Right atrium auricular region (tissue), 2 donors: ENCODE measurements around the gene PDGFA. TPM values are rescaled to one million over a fixed set of nuclear protein-coding genes. Genes with fewer than 3 reads are reported as not detected.

Experiments used
- DNase-seq: peaks from one replicate; pipeline ENCODE4 v3.0.0-alpha.2; 2019; ENCODE audit warnings: low spot score
- H3K27ac ChIP-seq, 2 donors: fragments of 200-600 bp; sonication (generic); 1 replicate in 1 of 2; 2 replicates in 1 of 2; pipeline ENCODE4 v1.5.1; 2016 to 2019
- H3K27me3 ChIP-seq, 2 donors: fragments of 200-600 bp; sonication (generic); one replicate each; pipeline versions ENCODE4 v1.5.1 to v1.6.0; 2017 to 2019
- H3K36me3 ChIP-seq: fragments of 200-600 bp; sonication (generic); one replicate; pipeline ENCODE4 v1.5.1; 2016
- H3K4me1 ChIP-seq, 2 donors: fragments of 200-600 bp; sonication (generic); one replicate each; pipeline versions ENCODE4 v1.5.1 to v1.6.0; 2017 to 2019
- H3K4me3 ChIP-seq, 2 donors: fragments of 200-600 bp; sonication (generic); 1 replicate in 1 of 2; 2 replicates in 1 of 2; pipeline ENCODE4 v1.5.1; 2017 to 2019; ENCODE audit warnings: mild to moderate bottlenecking in 1 of 2, moderate library complexity in 1 of 2
- H3K9me3 ChIP-seq, 2 donors: fragments of 200-600 bp; sonication (generic); one replicate each; pipeline ENCODE4 v1.5.1; 2019
- total RNA-seq, 2 donors: library from RNA; depleted of rRNA; stranded (reverse); fragments of >200 nt; gene quantifications; one replicate each; pipeline ENCODE4 v1.1.0, GENCODE V29; 2016
- TF ChIP-seq, protein P1 (sequence below), 2 donors: fragments of 200-600 bp; sonication (generic); IDR thresholded peaks; one replicate each; pipeline ENCODE4 v1.5.1; 2019; ENCODE audit warnings: antibody characterized with exemption in 2 of 2

The PDGFA gene
- total RNA-seq, 2 donors from 2014 or later = 31.8 to 34.2 TPM

DNA sequence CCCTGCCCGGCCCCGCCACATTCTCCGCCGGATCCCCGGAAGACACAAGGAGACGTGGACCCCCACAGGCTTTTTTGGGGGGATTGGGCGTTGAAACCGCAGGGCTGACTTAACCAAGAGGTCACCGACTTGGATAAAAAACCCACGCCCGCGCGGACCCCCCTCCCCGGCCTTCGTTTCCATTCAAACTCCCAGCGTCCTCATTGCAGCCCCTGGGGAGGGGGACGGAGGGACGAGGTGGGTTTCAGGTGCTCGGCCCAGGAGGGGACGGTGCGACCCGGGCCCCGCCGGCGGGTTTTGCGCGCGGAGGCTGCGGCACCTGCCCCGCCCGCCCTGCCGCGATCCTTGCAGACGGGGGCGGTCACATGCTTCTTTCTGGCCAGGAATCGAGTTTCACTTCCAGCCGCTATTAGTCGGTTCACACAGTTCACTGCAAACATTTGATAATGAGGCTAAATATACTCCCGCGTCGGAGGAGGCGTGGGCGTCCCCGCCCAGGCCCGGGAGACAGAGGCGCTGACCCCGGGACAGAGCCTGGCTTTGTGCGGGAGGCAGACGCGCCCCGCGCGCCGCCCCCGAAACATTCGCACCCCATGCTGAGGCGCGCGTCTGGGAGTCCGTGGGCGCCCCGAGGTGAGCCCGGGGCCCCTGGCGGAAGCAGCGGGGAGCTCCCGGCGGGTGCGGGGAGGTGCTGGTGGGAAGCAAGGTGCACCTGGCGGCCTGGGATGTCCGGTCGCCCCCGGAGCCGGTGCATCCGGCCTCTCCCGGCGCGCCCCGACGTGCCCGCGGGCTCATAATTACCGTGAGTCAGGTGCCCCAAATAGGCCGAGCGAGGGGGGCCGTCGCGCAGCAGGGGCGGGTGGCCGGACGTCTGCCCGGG, 2.7 kb upstream of the PDGFA start:
- H3K27me3 ChIP-seq = no peaks in the 10 kb centered on the region
- no peaks in the 10 kb centered on the region for H3K36me3 ChIP-seq
- peak overlapping the region; percentile 42 to 60 for H3K4me3 ChIP-seq
- H3K27ac ChIP-seq = peak overlapping the region; percentile 89 to 90
- peaks cover 0 to 53% of the 10 kb centered on the region in 2 donors for H3K4me1 ChIP-seq
- TF ChIP-seq, protein P1, sequence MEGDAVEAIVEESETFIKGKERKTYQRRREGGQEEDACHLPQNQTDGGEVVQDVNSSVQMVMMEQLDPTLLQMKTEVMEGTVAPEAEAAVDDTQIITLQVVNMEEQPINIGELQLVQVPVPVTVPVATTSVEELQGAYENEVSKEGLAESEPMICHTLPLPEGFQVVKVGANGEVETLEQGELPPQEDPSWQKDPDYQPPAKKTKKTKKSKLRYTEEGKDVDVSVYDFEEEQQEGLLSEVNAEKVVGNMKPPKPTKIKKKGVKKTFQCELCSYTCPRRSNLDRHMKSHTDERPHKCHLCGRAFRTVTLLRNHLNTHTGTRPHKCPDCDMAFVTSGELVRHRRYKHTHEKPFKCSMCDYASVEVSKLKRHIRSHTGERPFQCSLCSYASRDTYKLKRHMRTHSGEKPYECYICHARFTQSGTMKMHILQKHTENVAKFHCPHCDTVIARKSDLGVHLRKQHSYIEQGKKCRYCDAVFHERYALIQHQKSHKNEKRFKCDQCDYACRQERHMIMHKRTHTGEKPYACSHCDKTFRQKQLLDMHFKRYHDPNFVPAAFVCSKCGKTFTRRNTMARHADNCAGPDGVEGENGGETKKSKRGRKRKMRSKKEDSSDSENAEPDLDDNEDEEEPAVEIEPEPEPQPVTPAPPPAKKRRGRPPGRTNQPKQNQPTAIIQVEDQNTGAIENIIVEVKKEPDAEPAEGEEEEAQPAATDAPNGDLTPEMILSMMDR (IDR thresholded peaks at IDR 0.05) = no peak
- peak; percentile 76 for DNase-seq
- H3K9me3 ChIP-seq = no peaks in the 10 kb centered on the region

DNA sequence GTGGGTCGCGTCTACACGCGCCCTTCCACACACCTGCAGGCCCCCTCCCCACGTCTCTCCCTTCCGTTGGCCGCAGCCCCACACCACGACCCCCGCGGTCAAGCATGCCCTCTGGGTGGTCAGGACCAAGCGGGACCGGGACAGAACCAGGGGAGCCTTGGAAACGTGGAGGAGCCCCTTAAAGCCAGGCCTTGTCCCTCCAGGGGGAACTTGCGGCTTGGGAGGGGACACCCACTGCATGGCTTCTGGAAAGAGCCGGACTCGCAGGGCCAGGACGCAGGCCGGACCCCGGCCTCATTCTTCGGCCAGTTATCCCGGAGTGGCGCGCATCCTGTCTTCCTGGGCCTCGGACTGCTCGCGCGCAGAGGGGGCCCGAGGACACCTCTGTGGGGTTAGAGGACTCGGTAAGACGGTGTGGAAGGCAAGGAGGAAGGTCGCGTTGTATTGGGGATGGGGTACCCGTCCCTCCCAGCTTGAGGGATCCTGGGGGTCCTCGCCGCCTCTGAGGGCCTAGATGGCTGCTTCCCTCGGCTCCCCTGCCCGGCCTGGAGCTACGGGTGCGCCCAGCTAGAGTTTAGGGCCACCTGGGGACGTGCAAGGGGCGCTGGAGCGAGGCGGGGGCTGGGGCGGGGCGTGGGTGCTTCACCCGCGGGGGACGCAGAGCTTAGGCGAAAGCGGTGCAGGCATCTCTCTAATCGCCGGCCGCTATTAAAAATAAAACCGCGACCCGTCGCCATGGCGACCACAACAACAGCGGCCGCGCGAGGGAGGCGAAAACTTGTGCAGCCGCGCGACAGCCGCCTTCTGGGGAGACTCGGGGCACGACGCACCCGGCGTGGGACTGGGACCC, 1.8 kb upstream of the PDGFA start:
- DNase-seq = peak; percentile 79
- Histone ChIP-seq H3K27me3 (no peaks in the 10 kb centered on the region), H3K4me3 (peak overlapping the region; percentile 42 to 60)

DNA sequence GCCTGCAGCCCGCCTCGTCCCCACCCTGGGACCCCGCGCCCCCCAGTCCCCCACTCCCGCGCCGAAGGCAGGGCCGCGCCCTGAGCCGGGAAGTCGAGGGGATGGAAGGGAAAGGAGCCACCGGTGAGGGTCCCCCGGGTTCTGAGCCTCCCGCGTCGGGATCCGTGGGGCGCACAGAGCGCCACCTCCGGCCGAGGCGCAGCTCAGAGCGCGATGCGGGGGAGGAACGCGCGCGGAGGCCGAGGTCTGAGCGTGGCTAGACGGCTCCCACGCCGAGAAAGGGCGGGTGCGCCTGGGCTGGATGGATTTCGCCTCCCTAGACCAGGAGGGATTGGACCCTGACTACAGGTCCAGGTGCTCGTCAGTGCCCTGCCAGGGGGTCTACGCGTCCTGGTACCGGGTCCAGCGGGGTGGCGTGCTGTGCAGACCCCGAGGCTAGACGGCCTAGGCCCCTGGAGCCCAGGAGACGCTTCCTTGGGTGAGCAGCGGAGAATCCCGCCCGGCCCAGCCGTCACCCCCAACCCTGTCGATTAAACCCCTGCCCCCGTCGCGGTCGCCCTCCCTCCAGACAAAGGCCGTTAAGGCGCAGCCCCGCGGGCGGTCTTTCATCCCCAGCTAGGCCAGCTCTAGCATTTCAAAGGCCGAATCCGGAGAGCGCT, 986 bp upstream of the PDGFA start:
- DNase-seq = no peak
- Histone ChIP-seq H3K9me3 (no peaks in the 10 kb centered on the region), H3K4me1 (peaks cover 0 to 64% of the 10 kb centered on the region in 2 donors), H3K4me3 (peak overlapping the region; percentile 48 to 85), H3K27me3 (no peaks in the 10 kb centered on the region), H3K36me3 (no peaks in the 10 kb centered on the region), H3K27ac (peak overlapping the region; percentile 89 to 90)
- TF ChIP-seq, protein P1 (IDR thresholded peaks at IDR 0.05) = no peak

More for the DNA sequence above, 1.8 kb upstream of the PDGFA start:
- Histone ChIP-seq H3K27ac (peak overlapping the region; percentile 89 to 90), H3K9me3 (no peaks in the 10 kb centered on the region), H3K4me1 (peaks cover 0 to 56% of the 10 kb centered on the region in 2 donors), H3K36me3 (no peaks in the 10 kb centered on the region)
- TF ChIP-seq, protein P1 (IDR thresholded peaks at IDR 0.05) = no peak

DNA sequence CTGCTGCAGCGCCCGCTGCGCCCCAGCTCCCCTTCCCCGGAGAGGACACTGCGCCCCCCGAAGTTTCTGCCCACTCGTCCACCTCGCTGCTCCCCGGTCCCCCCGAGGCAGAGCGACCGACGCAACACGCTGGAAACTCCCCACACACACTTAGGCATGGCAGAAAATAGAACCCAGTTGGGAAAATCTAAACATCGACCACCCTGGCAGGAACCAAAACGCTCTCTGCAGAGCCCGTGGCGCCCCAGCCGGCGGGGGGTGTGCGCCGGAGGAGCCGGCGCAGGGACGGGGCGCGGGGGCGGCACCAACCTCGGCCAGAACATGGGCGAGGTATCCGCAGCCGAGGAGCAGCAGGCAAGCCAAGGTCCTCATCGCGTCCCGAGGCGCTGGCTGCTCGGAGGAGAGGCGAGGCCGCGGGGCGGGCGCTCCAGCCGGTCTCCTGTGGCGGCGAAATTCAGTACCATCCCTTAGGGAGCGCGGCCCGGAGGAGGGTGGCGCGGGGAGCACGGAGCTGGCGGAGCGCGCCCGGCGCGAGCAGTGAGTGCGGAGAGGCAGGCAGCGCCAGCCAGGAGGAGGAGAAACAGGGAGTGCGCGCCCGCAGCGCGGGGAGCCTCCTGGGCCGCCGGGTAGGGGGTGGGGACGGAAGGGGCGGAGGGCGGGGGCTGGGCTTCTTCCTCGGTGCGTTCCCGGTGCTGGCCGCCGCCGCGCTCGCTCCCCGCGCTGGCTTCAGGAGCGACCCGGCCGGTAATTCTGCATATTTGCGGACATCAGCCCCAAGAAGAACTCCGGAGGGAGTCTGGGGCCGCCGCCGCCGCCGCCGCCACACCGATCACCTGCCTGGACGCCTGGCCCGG, 789 bp downstream of the PDGFA start:
- Histone ChIP-seq H3K4me1 (peaks cover 0 to 78% of the 10 kb centered on the region in 2 donors), H3K27me3 (no peaks in the 10 kb centered on the region), H3K27ac (peak overlapping the region; percentile 94 to 96), H3K36me3 (no peaks in the 10 kb centered on the region), H3K4me3 (peak overlapping the region; percentile 65 to 85), H3K9me3 (no peaks in the 10 kb centered on the region)
- TF ChIP-seq, protein P1 (IDR thresholded peaks at IDR 0.05) = no peak
- DNase-seq = peak; percentile 77
